Pancreas (tissue), 10 donors: Measurements from ENCODE around the gene ZBBX. TPM values are rescaled to one million over a fixed set of nuclear protein-coding genes. Genes with fewer than 3 reads are reported as not detected.

Source experiments
- ATAC-seq, 4 donors: fragments of 200-7000 bp; cut with Tn5 transposase; one replicate each; pipeline versions ENCODE4 v1.8.0 to v1.9.1; 2020; ENCODE audit warnings: mild to moderate bottlenecking in 4 of 4, moderate library complexity in 4 of 4
- DNase-seq, 6 donors: peaks; one replicate each; pipeline ENCODE4 v3.0.0-alpha.2; 2020
- FAIRE-seq: peaks from 2 replicates; lab custom pipeline; 2012; peaks lifted over from hg19 to GRCh38; lab: Jason Lieb, UNC
- H3K27ac ChIP-seq, 4 donors: fragments of 200-600 bp; sonication (generic); 1 replicate in 3 of 4; 2 replicates in 1 of 4; pipeline versions ENCODE4 v1.5.0 to v1.8.0; 2020
- H3K27me3 ChIP-seq, 4 donors: fragments of 200-600 bp; one replicate each; pipeline ENCODE4 v1.8.0; 2021
- H3K36me3 ChIP-seq, 3 donors: fragments of 200-600 bp; sonication (generic) in 1 of 3; one replicate each; pipeline versions ENCODE4 v1.5.0 to v1.8.0; 2020 to 2021
- H3K4me1 ChIP-seq, 3 donors: fragments of 200-600 bp; one replicate each; pipeline ENCODE4 v1.8.0; 2021
- H3K4me3 ChIP-seq, 4 donors: fragments of 200-600 bp; sonication (generic) in 2 of 4; one replicate each; pipeline versions ENCODE4 v1.5.0 to v1.8.0; 2020 to 2021
- H3K9me3 ChIP-seq, 4 donors: fragments of 200-600 bp; one replicate each; pipeline ENCODE4 v1.8.0; 2021
- CTCF ChIP-seq, 4 donors: fragments of 200-600 bp; sonication (generic) in 3 of 4; IDR thresholded peaks; one replicate each; pipeline versions ENCODE4 v1.5.0 to v1.8.0; 2021; ENCODE audit warnings: antibody characterized with exemption in 4 of 4
- WGBS, 2 donors: extraction: QIAGEN DNeasy Blood & Tissue Kit; methylation state at CpG; one replicate each; pipeline ENCODE4 v1.1.7; 2013; 5-methylcytosine and 5-hydroxymethylcytosine counted together
- intact Hi-C, 3 donors: fragments of 100-400 bp; cut with DNase I; formaldehyde crosslinking; loops; one replicate each; pipeline versions ENCODE4 v1.11.1 to v1.14.2; 2022
- polyA plus RNA-seq, 2 donors: library from polyadenylated mRNA; stranded (reverse); fragments of 200-250 nt; gene quantifications; one replicate each; pipeline ENCODE4 v1.2.3, GENCODE V29; 2013
- total RNA-seq, 6 donors: library from RNA; stranded (reverse); fragmentation: NEBNext Ultra II Directional in 4 of 6; extraction: Animal tissue kit (Norgen Biotek cat#: 25700) in 4 of 6; gene quantifications; one replicate each; pipeline versions ENCODE4 v1.2.1 to v1.2.4, GENCODE V29; 2021 to 2023
- donor health status: healthy with polysubstance abuse.
- donor health status: DM: no; HTN: no; CAD: no; lungs with moderate emphysema.
- donor health status: DM: no; HTN: no; CAD: no.
- donor health status: control.
- donor health status: control.
- donor health status: Bipolar disorder and iron deficiency.
- donor health status: DM: yes; HTN: yes; CAD: no.
- donor health status: DM: no; HTN: no; CAD: no.
- donor health status: DM: no; HTN: no; CAD: no.
- donor health status: DM: yes; HTN: yes; CAD: no.

ZBBX gene
- total and polyA plus RNA-seq, 8 donors: 0.26 TPM; not detected in 7

GRCh38 chr3:167274141-167274874, 105.8 kb downstream of the ZBBX start:
- no peaks in the 10 kb centered on the region for H3K27me3 ChIP-seq
- DNase-seq (peak in 2 of 6 donors; percentile 24 to 63), FAIRE-seq (no peak), ATAC-seq (peak; percentile 63 to 86 (median 72))
- no peaks in the 10 kb centered on the region for H3K9me3 ChIP-seq
- intact Hi-C loops: no loop called here
- H3K36me3 ChIP-seq: no peaks in the 10 kb centered on the region
- peaks cover 0 to 5% (median 0%) of the 10 kb centered on the region in 3 donors for H3K4me1 ChIP-seq
- H3K27ac ChIP-seq: peak overlapping the region in 2 of 4 donors; percentile 41 to 57
- TF ChIP-seq CTCF (IDR thresholded peaks at IDR 0.05): no peak
- H3K4me3 ChIP-seq: no peak overlapping the region
- WGBS, 2 donors: 15 to 19% methylated on average over 7 of the region's 7 CpGs

GRCh38 chr3:167253037-167253436, 127.1 kb downstream of the ZBBX start:
- Histone ChIP-seq H3K27ac (no peak overlapping the region), H3K27me3 (no peaks in the 10 kb centered on the region), H3K36me3 (no peaks in the 10 kb centered on the region), H3K9me3 (no peaks in the 10 kb centered on the region), H3K4me1 (no peaks in the 10 kb centered on the region), H3K4me3 (no peak overlapping the region)
- intact Hi-C loops: no loop called here
- WGBS, 2 donors: 58 to 72% methylated on average over 1 of the region's 1 CpG
- DNase-seq: no peak
- FAIRE-seq: no peak
- ATAC-seq: no peak
- TF ChIP-seq CTCF (IDR thresholded peaks at IDR 0.05): no peak

GRCh38 chr3:167251678-167252077, 128.4 kb downstream of the ZBBX start:
- no peak for TF ChIP-seq CTCF (IDR thresholded peaks at IDR 0.05)
- no peaks in the 10 kb centered on the region for H3K4me1 ChIP-seq
- no peaks in the 10 kb centered on the region for H3K27me3 ChIP-seq
- FAIRE-seq (no peak), ATAC-seq (no peak), DNase-seq (no peak)
- intact Hi-C loops: no loop called here
- H3K9me3 ChIP-seq: no peaks in the 10 kb centered on the region
- WGBS, 2 donors: 79 to 86% methylated on average over 3 of the region's 3 CpGs
- no peak overlapping the region for H3K4me3 ChIP-seq
- H3K27ac ChIP-seq: no peak overlapping the region
- H3K36me3 ChIP-seq: no peaks in the 10 kb centered on the region

GRCh38 chr3:167246252-167246651, 133.8 kb downstream of the ZBBX start:
- no peaks in the 10 kb centered on the region for H3K36me3 ChIP-seq
- TF ChIP-seq CTCF (IDR thresholded peaks at IDR 0.05): no peak
- H3K4me1 ChIP-seq: no peaks in the 10 kb centered on the region
- no peak overlapping the region for H3K27ac ChIP-seq
- peak in 2 of 4 donors; percentile 68 to 83 for ATAC-seq
- no peak for FAIRE-seq
- no peak overlapping the region for H3K4me3 ChIP-seq
- H3K27me3 ChIP-seq: no peaks in the 10 kb centered on the region
- H3K9me3 ChIP-seq: no peaks in the 10 kb centered on the region
- no peak for DNase-seq
- intact Hi-C loops: no loop called here
